H9 (cell line): Measurements from ENCODE around the gene SPHK2. TPM values are rescaled to one million over a fixed set of nuclear protein-coding genes. Genes with fewer than 3 reads are reported as not detected.

Experiments used
- DNase-seq: peaks from one replicate; pipeline ENCODE4 v3.0.0-alpha.2; 2017
- H2AFZ ChIP-seq: one replicate; pipeline ENCODE4 v1.6.1; 2013; ENCODE audit warnings: mild to moderate bottlenecking, low read length, control low read depth, moderate library complexity
- H2AK5ac ChIP-seq: 2 replicates; pipeline ENCODE4 v1.6.1; 2013; ENCODE audit warnings: low read length, control low read depth, mixed read lengths; ENCODE audit not compliant: insufficient read length
- H2BK120ac ChIP-seq: one replicate; pipeline ENCODE4 v1.6.1; 2013; ENCODE audit warnings: low read depth, mild to moderate bottlenecking, low read length, control low read depth, inconsistent platforms; ENCODE audit not compliant: poor library complexity, severe bottlenecking
- H2BK12ac ChIP-seq: 2 replicates; pipeline ENCODE4 v1.6.1; 2013; ENCODE audit warnings: low read length, control low read depth, mixed read lengths, low read depth; ENCODE audit not compliant: insufficient read length
- H2BK15ac ChIP-seq: 2 replicates; pipeline ENCODE4 v1.6.1; 2013; ENCODE audit warnings: low read depth, low read length, control low read depth
- H2BK20ac ChIP-seq: one replicate; pipeline ENCODE4 v1.6.1; 2013; ENCODE audit warnings: low read depth, mild to moderate bottlenecking, low read length, control low read depth, inconsistent platforms; ENCODE audit not compliant: poor library complexity, severe bottlenecking
- H2BK5ac ChIP-seq: 2 replicates; pipeline ENCODE4 v1.6.1; 2013; ENCODE audit warnings: low read length, control low read depth, mixed read lengths; ENCODE audit not compliant: insufficient read length
- H3K14ac ChIP-seq: 2 replicates; pipeline ENCODE4 v1.6.1; 2013; ENCODE audit warnings: low read length, control low read depth; ENCODE audit not compliant: insufficient read depth
- H3K18ac ChIP-seq: 2 replicates; pipeline ENCODE4 v1.6.1; 2013; ENCODE audit warnings: low read depth, mild to moderate bottlenecking, mixed read lengths, low read length, control low read depth; ENCODE audit not compliant: insufficient read length
- H3K23ac ChIP-seq: 2 replicates; pipeline ENCODE4 v1.6.1; 2013; ENCODE audit warnings: low read length, control low read depth, mixed read lengths, low read depth; ENCODE audit not compliant: insufficient read length
- H3K23me2 ChIP-seq: 2 replicates; pipeline ENCODE4 v1.6.1; 2013; ENCODE audit warnings: low read depth, mild to moderate bottlenecking, mixed read lengths, low read length, control low read depth; ENCODE audit not compliant: insufficient read length, poor library complexity, severe bottlenecking
- H3K27ac ChIP-seq: 2 replicates; pipeline ENCODE4 v1.5.1; 2013; ENCODE audit warnings: low read length, control low read depth, mixed read lengths, low read depth; ENCODE audit not compliant: insufficient read length
- H3K27me3 ChIP-seq: 2 replicates; pipeline ENCODE4 v1.6.1; 2013; ENCODE audit warnings: low read length, control low read depth, inconsistent platforms; ENCODE audit not compliant: insufficient read depth
- H3K4ac ChIP-seq: 2 replicates; pipeline ENCODE4 v1.6.1; 2013; ENCODE audit warnings: low read depth, mild to moderate bottlenecking, control low read depth, inconsistent platforms, low read length, moderate library complexity
- H3K4me1 ChIP-seq: 2 replicates; pipeline ENCODE4 v1.6.1; 2013; ENCODE audit warnings: low read length, control low read depth, inconsistent platforms; ENCODE audit not compliant: insufficient read depth
- H3K4me2 ChIP-seq: 2 replicates; pipeline ENCODE4 v1.6.1; 2013; ENCODE audit warnings: low read length, control low read depth, mixed read lengths; ENCODE audit not compliant: insufficient read length, insufficient read depth
- H3K56ac ChIP-seq: 2 replicates; pipeline ENCODE4 v1.6.1; 2013; ENCODE audit warnings: low read depth, mild to moderate bottlenecking, mixed read lengths, low read length, control low read depth; ENCODE audit not compliant: insufficient read length
- H3K79me1 ChIP-seq: 2 replicates; pipeline ENCODE4 v1.6.1; 2013; ENCODE audit warnings: low read depth, mild to moderate bottlenecking, moderate library complexity, low read length, control low read depth, inconsistent platforms; ENCODE audit not compliant: insufficient read depth, poor library complexity, severe bottlenecking
- H3K79me2 ChIP-seq: 2 replicates; pipeline ENCODE4 v1.6.1; 2013; ENCODE audit warnings: low read length, control low read depth, inconsistent platforms; ENCODE audit not compliant: insufficient read depth
- H3K9ac ChIP-seq: 2 replicates; pipeline ENCODE4 v1.6.1; 2013; ENCODE audit warnings: low read length, control low read depth, mixed read lengths; ENCODE audit not compliant: insufficient read length; ENCODE audit errors: extremely low read depth
- H3K9me3 ChIP-seq: one replicate; pipeline ENCODE4 v1.6.1; 2013; ENCODE audit warnings: low read depth, low read length, inconsistent platforms; ENCODE audit not compliant: control insufficient read depth
- H3T11ph ChIP-seq: one replicate; pipeline ENCODE4 v1.6.1; 2013; ENCODE audit warnings: mild to moderate bottlenecking, low read length, control low read depth, inconsistent platforms
- H4K20me1 ChIP-seq: one replicate; pipeline ENCODE4 v1.6.1; 2013; ENCODE audit not compliant: control insufficient read depth, insufficient read length, insufficient read depth
- H4K5ac ChIP-seq: 2 replicates; pipeline ENCODE4 v1.6.1; 2013; ENCODE audit warnings: low read depth, mild to moderate bottlenecking, mixed read lengths, low read length, control low read depth; ENCODE audit not compliant: insufficient read length
- H4K8ac ChIP-seq: replicated peaks from 2 replicates; pipeline ENCODE4 v1.6.1; 2013; ENCODE audit warnings: low read length, control low read depth, mixed read lengths, low read depth; ENCODE audit not compliant: insufficient read length
- H4K91ac ChIP-seq: 2 replicates; pipeline ENCODE4 v1.6.1; 2013; ENCODE audit warnings: low read depth, mild to moderate bottlenecking, moderate library complexity, mixed read lengths, low read length, control low read depth; ENCODE audit not compliant: insufficient read length
- H3K27ac Mint-ChIP-seq, 3 experiments: 2 replicates in 2 of 3; 3 replicates in 1 of 3; pipeline ENCODE4 v1.8.0; 2020 to 2021; ENCODE audit warnings: mixed read lengths in 3 of 3, mild to moderate bottlenecking in 1 of 3, moderate library complexity in 1 of 3
- H3K27me3 Mint-ChIP-seq: 2 replicates; pipeline ENCODE4 v1.8.0; 2021; ENCODE audit warnings: low read depth, mild to moderate bottlenecking, moderate library complexity, mixed read lengths
- H3K36me3 Mint-ChIP-seq, 3 experiments: 2 replicates in 2 of 3; 3 replicates in 1 of 3; pipeline ENCODE4 v1.8.0; 2020 to 2021; ENCODE audit warnings: low read depth in 3 of 3, mixed read lengths in 3 of 3; ENCODE audit not compliant: insufficient read depth in 1 of 3
- H3K4me1 Mint-ChIP-seq, 2 experiments: 2 replicates each; pipeline ENCODE4 v1.8.0; 2020; ENCODE audit warnings: mixed read lengths in 2 of 2
- H3K4me3 Mint-ChIP-seq, 2 experiments: 2 replicates in 1 of 2; 3 replicates in 1 of 2; pipeline ENCODE4 v1.8.0; 2020 to 2021; ENCODE audit warnings: mild to moderate bottlenecking in 2 of 2, mixed read lengths in 2 of 2, moderate library complexity in 1 of 2
- H3K9me3 Mint-ChIP-seq, 2 experiments: 2 replicates in 1 of 2; 3 replicates in 1 of 2; pipeline ENCODE4 v1.8.0; 2020; ENCODE audit warnings: mild to moderate bottlenecking in 2 of 2, mixed read lengths in 2 of 2, moderate library complexity in 1 of 2
- WGBS: extraction: QIAGEN DNeasy Blood & Tissue Kit; methylation state at CpG from one replicate; pipeline ENCODE4 v1.1.7; 2013; ENCODE audit warnings: missing lambda C conversion rate, low lambda C conversion rate, mixed read lengths; ENCODE audit not compliant: insufficient read length; ENCODE audit errors: extremely low coverage; 5-methylcytosine and 5-hydroxymethylcytosine counted together
- total RNA-seq: library from RNA; stranded (reverse); gene quantifications from 2 replicates; pipeline ENCODE4 v1.2.1, GENCODE V29; 2021
- TF ChIP-seq, protein P1 (sequence below): fragments of 200-600 bp; sonication (generic); conservative IDR thresholded peaks from 3 replicates; pipeline ENCODE4 v1.8.0; 2021; ENCODE audit warnings: antibody characterized with exemption, mild to moderate bottlenecking

SPHK2 gene
- total RNA-seq, 1 experiment from 2014 or later, result 57.2 TPM

DNA sequence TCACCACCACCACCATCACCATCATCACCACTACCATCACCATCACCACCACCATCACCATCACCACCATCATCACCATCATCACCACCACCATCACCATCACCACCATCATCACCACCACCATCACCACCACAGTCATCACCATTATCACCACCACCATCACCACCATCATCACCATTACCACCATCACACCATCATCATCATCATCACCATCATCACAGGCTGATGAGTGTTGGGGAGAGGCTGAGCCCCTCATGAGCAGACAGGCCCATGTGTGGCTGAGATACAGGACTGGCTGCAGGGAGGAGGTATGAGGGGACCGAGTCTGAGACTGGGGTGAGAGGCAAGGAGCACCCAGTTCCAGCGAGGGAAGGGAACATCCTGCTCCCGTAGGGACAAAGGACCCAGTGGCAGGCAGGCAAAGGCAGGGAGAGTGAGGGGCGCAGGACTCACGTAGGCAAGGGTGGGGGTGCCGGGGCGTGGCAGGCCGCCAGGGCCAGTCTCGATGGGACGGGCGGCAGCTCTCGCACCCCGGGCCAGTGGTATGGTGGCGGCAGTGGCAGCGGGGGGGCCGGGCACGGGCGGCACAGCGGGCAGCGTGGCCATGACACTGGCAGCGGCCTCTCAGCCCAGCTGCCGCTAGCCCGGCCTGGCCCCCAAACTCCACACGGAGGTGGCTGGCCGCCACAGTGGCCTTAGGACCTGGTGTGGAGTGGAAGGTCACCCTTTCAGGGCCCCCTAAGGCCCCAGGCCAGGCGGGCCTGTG is 50.8 kb downstream of the SPHK2 start:
- H3K23ac ChIP-seq, result no peak overlapping the region
- Mint-ChIP-seq H3K36me3 (peaks cover 0 to 9% (median 7%) of the 10 kb centered on the region in 3 experiments; a peak in 5 of 7 replicates), H3K27me3 (peaks cover 2% of the 10 kb centered on the region), H3K4me3 (peak overlapping the region in 1 of 2 experiments; percentile 15; a peak in 1 of 5 replicates), H3K9me3 (peaks cover 8 to 11% of the 10 kb centered on the region in 2 experiments), H3K27ac (peak overlapping the region in 1 of 3 experiments; percentile 31; a peak in 1 of 7 replicates), H3K4me1 (peaks cover 25 to 28% of the 10 kb centered on the region in 2 experiments)
- H3K4ac ChIP-seq, result no peak overlapping the region
- no peak overlapping the region for H2BK5ac ChIP-seq
- H3K27me3 ChIP-seq, result no peaks in the 10 kb centered on the region
- H3K14ac ChIP-seq, result no peak overlapping the region; the same call in 1 of the 2 replicates
- no peak overlapping the region for H2BK15ac ChIP-seq
- no peaks in the 10 kb centered on the region for H3K9me3 ChIP-seq
- H4K20me1 ChIP-seq, result peaks cover 2% of the 10 kb centered on the region
- no peaks in the 10 kb centered on the region for H3K23me2 ChIP-seq
- H2AK5ac ChIP-seq, result no peak overlapping the region
- H3T11ph ChIP-seq, result no peak overlapping the region
- H2BK20ac ChIP-seq, result no peak overlapping the region
- no peak overlapping the region for H3K18ac ChIP-seq
- no peak overlapping the region for H4K91ac ChIP-seq
- H3K56ac ChIP-seq, result no peak overlapping the region
- TF ChIP-seq, protein P1, sequence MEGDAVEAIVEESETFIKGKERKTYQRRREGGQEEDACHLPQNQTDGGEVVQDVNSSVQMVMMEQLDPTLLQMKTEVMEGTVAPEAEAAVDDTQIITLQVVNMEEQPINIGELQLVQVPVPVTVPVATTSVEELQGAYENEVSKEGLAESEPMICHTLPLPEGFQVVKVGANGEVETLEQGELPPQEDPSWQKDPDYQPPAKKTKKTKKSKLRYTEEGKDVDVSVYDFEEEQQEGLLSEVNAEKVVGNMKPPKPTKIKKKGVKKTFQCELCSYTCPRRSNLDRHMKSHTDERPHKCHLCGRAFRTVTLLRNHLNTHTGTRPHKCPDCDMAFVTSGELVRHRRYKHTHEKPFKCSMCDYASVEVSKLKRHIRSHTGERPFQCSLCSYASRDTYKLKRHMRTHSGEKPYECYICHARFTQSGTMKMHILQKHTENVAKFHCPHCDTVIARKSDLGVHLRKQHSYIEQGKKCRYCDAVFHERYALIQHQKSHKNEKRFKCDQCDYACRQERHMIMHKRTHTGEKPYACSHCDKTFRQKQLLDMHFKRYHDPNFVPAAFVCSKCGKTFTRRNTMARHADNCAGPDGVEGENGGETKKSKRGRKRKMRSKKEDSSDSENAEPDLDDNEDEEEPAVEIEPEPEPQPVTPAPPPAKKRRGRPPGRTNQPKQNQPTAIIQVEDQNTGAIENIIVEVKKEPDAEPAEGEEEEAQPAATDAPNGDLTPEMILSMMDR, result no peak
- no peak for DNase-seq
- no peak overlapping the region for H3K27ac ChIP-seq
- no peak overlapping the region for H3K4me2 ChIP-seq
- H3K9ac ChIP-seq, result no peak overlapping the region
- no peak overlapping the region for H4K8ac ChIP-seq
- no peaks in the 10 kb centered on the region for H3K79me1 ChIP-seq
- H4K5ac ChIP-seq, result no peak overlapping the region
- H2BK12ac ChIP-seq, result no peak overlapping the region
- no peak overlapping the region for H2BK120ac ChIP-seq
- WGBS, result no CpG with 5 or more reads among the region's 26 CpGs
- H3K79me2 ChIP-seq, result no peaks in the 10 kb centered on the region
- H2AFZ ChIP-seq, result no peak overlapping the region
- H3K4me1 ChIP-seq, result no peaks in the 10 kb centered on the region; the same call in 1 of the 2 replicates
